ENCODE results near the gene WDR86.
A peak's percentile ranks its signal among the peaks of the same experiment; 100 is the strongest.

The WDR86 gene

DNA sequence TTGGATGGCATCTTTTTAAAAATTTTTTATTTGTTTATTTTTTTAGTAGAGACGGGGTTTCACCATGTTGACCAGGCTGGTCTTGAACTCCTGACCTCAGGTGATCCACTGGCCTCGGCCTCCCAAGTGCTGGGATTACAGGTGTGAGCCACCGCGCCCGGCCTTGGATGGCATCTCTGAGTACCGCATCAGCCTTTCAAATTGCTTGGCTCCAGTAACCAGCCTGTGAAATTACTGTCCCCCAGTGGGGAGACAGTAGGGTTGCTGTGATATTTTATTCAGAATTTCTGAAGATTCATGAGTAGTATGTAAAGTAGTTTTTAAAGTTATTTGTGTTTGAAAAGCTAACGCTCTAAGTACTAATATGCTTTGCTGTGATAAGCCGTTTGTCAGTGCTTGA lies 67.0 kb downstream of the WDR86 start:
- DNase-seq: no peak

- DNase-seq: no peak
Observed at GRCh38 chr7:151342102-151342646, 67.7 kb downstream of the WDR86 start.

DNA sequence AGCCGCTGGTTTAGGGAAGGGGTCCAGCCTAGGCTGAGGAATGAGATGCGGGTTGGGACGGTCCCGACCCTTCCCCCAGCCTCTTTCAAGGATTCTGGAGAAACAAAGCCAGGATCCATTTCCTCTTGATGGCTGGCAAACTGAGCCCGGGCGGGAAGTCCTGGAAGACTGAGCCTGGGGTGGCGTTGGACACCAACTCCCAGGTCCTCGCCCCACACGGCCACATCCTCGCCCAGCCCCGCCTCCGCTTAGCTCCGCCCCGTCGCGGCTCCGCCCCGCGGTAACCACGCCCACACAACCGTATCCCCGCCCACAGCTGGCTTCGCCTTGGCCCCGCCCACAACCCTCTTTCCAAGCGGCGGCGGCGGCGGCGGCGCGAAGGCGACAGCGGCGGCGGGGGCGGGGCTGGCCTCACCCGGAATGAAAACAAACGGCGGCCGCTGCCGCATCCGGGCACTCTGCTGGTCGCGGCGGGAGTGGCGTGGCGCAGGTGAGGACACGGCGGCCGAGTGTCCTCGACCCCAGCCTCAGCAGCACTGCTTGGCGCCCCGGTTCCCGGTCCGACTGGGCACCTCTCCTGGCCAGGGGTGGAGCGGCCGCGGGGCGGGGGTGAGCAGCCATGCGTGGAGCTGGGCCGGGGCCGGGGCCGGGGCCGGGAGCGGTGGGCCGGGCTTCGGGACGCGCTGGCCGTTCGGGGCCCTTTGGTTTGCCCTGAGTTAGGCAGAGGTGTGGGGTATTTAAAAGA lies 68.3 kb downstream of the WDR86 start, which contains the start of gene NUB1:
TSS of gene NUB1 (plus strand) at position 456 of the 745 bp plus-strand sequence. CDS start 3,538 bp downstream, outside the sequence.
- DNase-seq: peak; percentile 87

- no peak for DNase-seq
Observed at GRCh38 chr7:151340794-151341356, 69.0 kb downstream of the WDR86 start.

GRCh38 chr7:151339651-151340382 lies 70.0 kb downstream of the WDR86 start:
- DNase-seq: no peak

- DNase-seq: no peak
Observed at GRCh38 chr7:151338809-151339208, 71.0 kb downstream of the WDR86 start.

GRCh38 chr7:151337346-151337745 lies 72.5 kb downstream of the WDR86 start:
- DNase-seq: no peak

- DNase-seq: no peak
Observed at GRCh38 chr7:151336027-151336708, 73.7 kb downstream of the WDR86 start.

DNA sequence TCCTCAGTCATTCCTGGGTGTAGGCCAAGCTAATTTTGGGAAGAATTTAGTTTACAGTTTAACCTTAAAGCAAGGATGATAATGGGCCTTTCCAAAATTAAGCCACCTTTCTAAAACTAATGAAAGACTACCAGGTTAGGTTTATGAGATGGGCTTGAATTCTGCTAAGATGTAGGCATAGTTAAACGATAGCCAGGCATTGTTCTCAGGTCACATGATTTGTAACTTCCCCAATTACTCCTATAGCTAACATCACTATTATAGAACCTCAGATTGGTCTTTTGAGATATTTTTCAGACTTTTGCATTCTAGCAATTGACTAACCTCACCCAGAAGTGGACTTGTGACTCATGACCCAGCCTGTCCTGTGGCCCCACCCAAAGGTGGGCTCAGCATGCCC lies 75.2 kb downstream of the WDR86 start:
- DNase-seq: no peak
